GM21528 (cell line): ENCODE results near the gene GNA14.

Source experiments
- ATAC-seq: cut with Tn5 transposase; IDR thresholded peaks from one replicate; pipeline ENCODE4 v1.9.1; 2021; ENCODE audit warnings: mild to moderate bottlenecking, moderate library complexity; ENCODE audit not compliant: unreplicated experiment, low FRiP score

Gene GNA14

DNA sequence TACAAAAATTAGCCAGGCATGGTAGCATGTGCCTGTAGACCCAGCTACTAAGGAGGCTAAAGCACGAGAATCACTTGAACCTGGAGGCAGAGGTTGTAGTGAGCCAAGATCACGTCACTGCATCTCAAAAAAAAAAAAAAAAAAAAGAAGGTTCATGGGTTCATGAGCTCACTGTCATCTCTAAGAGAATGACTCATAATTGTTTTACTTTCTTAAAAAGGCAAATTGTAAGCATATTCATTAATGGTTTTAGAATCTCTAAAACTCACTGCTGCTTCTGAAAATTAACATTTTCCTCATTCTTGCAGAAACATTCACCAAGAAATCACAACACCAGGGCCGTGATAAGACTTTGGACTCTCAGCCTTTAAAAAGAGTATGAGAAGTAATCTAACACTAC is 103.6 kb downstream of the GNA14 start:
- no peak for ATAC-seq

DNA sequence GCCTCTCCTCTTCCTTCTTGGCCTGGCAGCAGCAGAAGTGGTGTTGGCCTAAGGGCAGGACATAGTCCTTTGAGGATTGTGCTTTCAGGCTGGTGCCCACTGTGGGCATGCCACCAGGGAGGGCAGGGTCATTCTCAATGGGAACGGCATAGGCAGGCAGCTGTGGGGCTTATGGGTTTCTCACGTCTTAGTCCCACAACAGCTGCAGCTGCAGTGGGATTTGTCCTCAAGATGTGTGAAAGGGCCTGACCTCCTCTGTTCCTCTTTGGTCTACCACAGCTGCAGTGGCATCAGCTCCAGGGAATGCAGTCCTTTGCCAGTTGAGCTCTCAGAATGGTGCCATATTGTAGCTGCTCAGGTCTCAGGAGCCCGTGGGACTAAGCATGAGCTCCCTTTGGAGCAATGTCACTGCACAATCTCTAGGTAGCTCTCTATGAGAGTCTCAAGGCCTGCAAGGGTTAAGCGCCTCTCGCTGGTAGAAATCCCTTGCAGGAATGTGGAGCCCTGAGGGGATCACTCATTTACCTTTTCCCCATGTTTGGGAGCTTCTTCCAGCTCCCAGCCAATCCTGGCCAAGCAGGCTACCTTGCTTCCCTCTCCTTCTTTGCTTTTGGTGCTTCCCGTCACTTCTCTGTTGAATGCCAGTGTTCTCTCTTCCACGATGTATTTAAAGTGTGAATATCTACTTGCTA is 104.8 kb downstream of the GNA14 start:
- no peak for ATAC-seq

DNA sequence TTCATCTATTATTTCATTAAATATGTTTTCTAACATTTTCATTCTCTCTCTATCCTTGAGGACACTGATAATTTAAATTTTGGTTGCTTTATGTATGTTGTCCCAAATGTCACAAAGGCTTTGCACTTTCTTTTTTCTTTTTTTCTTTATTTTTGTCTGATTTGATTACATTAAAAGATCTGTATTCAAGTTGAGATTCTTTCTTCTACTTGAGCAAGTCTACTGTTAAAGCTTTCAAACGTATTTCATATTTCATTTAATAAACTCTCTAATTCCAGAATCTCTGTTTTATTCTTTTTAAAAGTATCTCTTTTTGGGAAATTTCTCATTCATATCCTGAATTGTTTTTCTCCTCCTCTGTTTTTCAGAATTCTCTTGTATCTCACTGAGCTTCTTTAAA is 106.5 kb downstream of the GNA14 start:
- ATAC-seq: no peak

DNA sequence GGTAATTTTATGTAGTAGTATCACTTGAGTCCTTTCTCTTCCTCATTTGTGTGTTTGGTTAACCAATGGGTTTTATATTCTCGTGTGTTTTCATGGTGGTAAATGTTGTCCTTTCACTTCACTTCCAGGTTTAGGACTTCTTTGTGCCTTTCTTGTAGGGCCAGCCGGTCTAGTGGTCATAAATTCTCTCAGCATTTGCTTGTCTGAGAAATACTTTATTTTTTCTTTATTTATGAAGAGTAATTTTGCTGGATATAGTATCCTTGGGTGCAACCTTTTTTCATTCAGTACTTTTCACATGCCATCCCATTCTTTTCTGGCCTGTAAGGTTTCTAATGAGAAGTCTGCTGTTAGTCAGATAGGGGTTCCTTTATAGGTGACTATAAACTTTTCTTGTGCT is 107.1 kb downstream of the GNA14 start:
- no peak for ATAC-seq

DNA sequence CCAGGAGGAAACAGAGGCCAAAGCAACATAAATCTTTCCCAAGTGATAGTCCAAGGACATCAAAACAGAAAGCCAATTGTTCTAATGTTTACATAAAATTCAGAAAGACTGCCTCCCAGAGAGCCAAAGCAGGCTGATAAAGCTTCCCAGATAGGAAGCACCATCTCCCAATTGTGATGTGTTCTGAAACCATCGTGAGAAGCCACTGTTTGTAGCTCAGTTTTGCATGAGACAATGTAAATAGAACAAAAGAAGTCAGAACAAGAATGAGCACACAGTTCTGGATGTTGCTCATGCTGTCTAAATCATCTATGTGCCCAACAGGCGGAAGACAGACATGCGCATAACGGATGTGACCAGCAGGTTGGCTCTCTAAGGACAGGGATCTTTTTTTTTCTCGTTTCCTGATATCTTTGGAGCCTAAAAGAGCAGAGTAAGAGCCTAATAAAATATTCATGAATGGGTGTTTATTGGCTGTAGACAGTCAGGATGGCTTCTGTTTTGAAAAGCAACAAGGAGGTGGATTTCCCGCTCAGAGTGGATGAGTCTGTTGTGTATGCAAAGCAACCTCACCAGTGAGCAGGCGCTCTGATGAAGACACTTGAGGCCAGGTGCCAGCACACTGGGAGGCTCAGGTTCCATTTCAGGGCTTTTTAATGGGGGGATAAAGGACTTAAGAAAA is 113.6 kb downstream of the GNA14 start:
- ATAC-seq: no peak

DNA sequence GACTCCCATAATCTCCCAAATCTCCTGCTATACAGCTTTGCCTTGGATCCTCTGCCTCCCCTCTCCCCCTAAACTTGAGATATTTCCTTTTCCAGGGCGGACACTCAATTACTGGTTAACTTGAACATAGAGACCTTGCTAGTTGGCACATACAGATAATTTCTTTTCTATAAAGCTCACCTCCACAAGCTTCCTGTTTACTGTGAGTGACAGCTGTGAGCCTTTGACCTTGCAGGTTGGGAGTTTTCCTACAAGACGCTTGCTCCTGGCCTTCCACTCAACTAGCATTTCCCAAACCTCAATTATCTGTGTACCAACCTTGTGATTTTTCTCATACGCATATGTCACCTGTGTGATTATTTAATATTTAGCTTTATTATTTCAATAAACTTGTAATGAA is 114.5 kb downstream of the GNA14 start:
- no peak for ATAC-seq

DNA sequence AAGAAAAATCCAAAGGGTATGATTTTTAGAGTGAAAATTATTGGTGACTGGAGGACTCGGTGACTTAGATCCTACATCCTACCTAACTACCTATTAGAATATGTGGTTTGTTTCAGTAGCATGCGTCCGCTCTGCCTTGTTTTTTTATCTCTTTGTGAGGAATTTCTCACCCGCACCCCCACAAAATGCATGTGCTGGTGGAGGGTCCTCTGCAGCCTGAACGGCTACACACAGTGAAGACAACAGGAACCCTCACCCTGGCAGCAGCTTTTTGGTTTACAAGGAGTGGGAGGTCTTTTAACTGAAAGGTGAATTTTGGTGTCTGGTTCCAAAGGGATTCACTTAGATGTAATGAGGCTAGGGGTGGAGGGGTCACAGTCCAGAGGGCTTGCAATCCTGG is 115.5 kb downstream of the GNA14 start:
- ATAC-seq: no peak

DNA sequence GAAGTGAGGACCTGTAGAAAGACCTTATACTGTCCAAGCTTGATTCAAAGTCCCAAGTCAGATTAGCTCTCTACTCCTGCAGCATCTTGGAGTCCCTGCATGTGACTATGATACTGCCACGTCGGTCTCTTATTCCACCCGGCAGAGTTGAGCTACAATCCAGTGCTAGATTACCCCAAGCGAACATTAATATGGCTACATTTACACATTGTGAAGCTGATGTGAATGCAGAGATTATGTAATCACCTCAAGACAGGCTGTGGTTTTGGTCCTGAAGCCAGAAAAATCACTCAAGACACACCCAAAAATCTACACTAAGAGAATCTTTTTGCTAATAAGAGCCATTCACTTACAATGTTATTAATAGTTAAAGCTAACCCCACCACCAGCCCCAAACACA is 116.7 kb downstream of the GNA14 start:
- ATAC-seq: no peak

DNA sequence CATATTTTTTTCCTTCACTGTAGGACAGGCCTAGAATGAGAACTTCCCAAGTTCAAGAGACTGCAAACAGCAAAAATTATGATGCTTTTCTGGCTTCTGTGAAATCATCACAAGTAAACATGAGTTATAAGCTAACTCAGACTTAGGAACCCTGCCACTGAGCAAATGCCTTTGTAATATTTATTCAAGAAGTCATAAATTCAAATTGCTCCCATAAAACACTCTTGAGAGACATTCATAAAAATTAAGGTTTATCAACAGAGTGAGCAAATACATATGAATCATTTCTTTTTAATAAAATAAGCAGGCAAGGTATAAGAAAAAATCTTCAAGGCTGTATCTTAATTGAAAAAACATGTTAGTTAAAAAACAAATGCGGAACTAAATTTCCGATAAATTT is 124.2 kb downstream of the GNA14 start:
- ATAC-seq: no peak

DNA sequence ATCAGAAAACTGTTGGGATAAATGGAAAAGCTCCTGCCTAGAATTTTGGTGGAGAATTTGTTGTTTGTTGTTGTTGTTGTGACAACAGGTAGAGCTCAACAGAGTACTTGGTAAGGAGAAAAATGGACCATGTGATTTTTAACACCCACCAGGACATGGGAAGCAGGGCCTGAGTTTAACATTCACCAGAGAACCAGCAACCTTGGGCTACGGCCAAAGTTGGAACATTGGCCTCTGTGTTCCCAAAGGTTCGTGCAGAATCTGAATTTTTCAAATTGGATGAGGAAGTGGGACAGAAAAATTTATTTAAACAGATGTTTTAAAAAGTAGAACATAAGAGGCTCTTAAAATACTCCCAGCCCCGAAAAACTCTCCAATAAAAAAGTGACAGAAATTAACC is 127.0 kb downstream of the GNA14 start:
- ATAC-seq: no peak

DNA sequence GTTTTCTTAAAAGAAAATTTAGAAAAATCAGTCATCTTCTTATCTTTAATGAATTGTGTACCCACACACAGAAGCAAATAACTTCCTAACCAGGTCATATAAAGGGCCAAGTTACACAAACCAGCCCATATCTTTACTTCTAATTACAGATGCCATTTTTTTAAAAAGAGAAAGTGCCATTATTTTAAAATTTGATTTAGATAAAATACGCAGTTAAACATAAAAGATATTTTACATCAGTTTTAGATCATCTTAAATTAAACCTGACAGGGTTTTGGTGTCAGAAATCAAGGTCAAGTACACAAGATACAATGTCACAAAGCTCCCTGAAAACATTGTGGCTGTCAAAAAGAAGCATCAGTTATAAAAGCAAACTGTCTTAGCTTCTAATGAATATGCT is 129.4 kb downstream of the GNA14 start:
- ATAC-seq: no peak

DNA sequence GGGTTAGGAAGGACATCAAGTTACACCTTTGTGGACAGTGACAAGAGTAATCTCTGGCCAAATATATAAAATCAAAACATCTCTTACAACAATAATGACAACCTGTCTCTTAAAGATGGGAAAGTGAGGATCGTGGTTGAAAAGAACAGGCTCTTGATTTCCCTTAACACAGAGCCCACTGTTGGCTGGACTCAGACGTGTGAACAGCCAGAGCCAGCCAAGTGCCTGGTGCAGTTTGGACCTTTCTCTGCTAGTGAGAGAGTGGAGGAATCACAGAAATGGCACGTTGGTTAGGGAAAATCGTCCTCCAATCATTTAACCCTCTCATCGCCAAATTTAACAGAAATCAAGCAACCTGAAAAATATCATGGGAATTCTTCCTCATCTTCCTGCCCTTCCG is 131.3 kb downstream of the GNA14 start:
- ATAC-seq: no peak

DNA sequence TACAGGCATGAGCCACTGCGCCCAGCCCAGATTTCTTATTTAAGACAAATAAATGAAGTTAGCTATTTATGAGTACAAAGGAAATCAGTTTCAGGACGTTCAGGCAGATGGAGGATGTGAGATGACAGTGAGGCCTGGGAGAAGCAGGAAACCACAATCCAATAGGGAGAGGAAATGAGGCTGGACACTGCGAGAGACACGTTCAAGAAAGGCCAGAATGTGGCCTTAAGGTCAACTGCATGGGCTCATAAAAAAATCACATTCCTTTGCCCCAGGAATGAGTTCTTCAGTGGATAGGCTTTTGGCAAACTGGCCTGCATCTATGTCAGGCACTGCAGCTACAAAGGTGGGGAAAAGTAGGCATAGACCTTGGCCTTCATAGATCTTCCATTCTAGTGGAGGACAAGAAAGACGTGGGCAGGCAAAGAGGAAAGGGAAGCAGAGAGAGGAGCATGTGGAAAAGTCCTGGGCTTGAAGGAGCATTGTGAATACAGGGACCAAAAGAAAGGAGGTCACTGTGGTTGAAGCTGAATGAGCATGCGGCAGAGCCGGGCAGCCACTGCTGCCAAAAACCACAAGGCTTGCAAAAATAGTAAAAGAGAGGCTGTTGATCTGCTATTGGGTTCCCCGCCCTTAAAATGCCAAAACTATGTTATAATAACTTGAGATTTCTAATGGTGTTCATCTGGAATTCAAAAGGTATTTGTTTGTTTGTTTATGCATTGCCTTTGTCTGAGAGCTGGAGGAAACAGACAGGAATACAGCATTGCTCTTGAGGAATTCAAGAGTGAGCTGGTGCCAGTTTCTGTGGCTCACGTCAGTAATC is 133.0 kb downstream of the GNA14 start:
- no peak for ATAC-seq

DNA sequence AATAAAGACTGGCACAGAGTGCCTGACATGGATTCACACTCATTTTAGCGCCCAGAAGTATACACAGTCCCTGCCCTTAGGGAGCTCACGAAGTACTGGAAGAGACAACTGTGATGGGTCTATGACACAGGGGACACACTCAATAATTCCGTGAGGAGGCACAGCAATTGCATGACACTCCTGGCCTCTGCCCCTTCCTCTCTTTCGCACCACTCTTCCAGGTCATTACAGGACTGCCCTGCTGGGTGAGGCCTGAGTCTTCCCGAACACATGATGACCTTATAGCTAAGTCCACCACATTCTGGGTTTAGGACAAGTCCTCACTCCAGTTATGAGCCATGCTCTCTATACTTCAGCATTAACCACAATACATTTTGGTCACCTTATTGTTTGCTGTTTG is 134.7 kb downstream of the GNA14 start:
- no peak for ATAC-seq

DNA sequence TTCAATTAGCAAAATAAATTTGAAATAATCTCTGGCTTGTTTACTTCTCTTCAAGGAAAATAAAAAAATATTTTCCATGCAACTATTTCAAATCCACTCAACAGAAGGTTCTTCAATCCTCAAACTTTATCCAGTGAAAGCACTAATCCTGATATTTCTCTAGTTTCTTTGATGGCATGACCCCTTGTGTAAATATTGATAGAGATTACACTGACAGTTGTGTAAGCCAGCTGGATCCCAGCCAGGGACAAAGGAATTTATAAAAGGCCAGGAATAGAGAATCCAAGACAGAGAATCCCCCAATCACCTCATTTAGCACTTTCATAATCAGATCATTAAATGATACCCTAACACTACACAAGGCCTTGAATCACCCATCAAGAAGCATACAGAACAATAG is 135.2 kb downstream of the GNA14 start:
- no peak for ATAC-seq

DNA sequence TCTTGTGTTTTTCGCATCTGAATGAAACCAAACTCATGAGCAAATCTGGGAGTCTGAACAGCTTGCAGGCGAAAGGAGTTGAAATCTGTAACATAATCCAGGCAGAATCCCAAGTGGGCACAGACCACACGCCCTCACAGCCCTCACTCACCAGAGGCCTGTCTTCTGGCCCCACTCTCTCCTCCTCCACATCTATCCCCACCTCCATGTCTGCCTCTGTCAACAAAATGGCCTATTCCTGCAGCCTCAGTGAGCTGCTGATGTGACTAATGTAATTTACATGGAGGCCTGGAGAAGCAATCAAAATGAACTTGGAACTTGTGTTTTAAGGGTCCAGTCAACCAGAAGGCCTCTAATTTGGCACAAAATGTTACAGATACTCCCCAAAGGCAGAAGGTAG is 136.6 kb downstream of the GNA14 start:
- ATAC-seq: no peak

DNA sequence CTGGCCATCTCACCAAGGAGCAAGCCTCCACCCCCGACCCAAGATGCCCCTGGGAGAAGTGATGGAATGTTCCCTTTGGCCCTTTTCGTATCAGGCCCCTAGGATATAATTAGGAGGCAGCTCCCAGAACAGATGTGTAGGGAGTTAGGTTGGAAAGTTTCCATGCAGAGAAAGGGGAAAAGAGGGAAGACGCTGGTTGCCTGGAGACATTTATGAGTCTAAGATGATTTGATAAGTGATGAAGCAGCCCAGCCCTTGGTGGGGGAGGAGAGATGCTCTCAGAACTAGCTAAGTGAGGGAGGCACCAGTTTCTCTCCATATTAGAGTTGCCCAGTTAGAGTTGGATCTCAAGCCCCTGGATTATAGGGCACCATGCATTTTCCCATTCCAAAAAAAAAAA is 137.5 kb downstream of the GNA14 start:
- ATAC-seq: no peak

DNA sequence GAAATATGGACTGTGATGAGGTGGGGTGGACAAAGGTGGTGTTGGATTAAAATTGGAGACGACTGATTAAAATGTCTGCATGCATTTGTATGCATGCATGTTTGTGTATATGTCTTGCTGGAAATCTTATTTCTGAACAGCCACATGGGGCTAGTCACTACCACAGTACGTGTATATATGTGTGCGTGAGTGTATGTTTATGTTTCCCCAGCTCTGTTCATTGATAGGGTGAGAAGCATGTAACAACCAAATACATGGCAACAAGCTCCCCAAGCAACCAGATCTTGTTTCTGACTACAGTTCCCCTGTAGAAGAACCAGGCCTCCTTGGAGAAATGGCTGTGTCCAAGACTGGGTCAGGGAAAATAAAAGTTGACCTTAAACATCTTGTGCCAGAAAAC is 139.7 kb downstream of the GNA14 start:
- ATAC-seq: no peak

DNA sequence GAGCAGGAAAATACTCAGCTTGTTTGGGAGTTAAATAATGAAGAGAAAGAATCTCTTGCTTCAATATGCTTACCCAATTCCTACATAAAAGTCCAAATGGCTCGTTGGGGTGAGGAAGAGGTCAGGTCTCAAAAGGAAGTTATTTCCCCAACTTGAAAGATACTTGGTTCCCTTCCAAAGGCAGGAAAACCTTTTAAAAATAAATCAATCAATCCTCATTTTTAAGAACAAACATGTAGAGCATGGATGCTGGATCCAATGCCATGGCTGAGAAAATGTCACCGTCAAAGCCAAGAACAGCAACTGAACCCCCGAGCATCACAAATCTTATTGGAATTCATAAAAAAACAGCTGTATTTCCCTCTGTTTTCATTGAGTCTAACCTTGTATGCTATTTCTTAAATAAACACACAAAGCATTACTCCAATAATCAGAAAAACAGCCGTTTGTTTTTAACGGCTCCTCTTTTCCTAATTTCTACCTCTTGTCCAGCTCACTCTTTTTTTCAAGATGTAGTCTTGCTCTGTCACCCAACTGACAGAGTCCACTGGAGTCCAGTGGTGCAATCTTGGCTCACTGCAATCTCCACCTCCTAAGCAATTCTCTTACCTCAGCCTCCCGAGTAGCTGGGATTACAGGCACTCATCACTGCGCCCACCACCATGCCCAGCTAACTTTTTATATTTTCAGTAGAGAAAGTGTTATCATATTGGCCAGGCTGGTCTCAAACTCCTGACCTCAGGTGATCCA is 140.7 kb downstream of the GNA14 start:
- no peak for ATAC-seq

DNA sequence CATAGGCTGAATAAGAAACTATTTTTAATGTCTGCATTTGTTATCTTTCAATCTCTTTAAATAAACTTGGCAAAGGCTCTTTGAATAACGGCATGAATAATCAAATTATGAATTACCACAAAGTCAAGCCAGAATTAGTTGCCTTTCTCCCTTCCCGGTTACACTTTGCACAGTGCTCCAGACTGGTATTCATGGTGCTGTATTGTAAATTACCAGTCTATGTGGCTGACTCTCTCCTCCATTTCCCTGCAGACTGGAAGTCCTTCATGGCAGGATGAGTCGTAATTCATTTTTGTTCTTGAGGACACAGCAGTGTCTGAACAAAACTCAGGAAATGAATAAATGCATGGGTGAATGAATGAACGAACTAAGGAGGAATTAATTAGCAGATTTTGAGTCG is 142.9 kb downstream of the GNA14 start:
- ATAC-seq: no peak

DNA sequence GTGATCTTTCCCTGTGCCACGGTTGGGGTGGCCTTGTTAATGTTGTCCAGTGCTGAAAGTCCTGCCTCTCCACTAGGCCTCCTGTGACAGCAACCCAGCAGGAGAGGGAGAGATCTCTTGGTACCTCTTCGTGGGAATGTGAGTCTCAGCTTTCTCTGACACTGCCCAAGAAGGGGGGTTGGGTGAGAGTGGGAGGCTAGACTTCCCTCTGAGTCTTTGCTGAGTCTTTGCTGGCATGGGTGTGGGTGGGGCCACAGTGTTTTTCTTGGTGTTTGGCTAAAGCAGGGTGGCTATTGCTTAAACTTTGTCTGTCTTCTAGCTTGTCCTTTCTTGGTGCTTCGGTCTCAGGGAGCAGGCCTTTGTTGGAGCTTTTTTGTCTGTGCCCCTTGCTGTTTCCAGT is 145.6 kb downstream of the GNA14 start:
- no peak for ATAC-seq
